Mucosa of rectum (tissue), 2 donors: Measurements from ENCODE around the gene CD300C.
"Not testable (repeated sequence)": the region's sequence is repeated elsewhere in the genome, so short reads cannot be mapped to it uniquely, and the experiment has no call there.

Experiments used
- H3K27ac ChIP-seq, 2 donors: one replicate each; pipeline ENCODE4 v1.7.0; 2013; ENCODE audit warnings: inconsistent platforms in 2 of 2, low read depth in 2 of 2, low read length in 2 of 2
- H3K27me3 ChIP-seq, 2 donors: one replicate each; pipeline ENCODE4 v1.7.0; 2013; ENCODE audit warnings: low read length in 2 of 2; ENCODE audit not compliant: control insufficient read depth in 2 of 2, insufficient read depth in 2 of 2
- H3K36me3 ChIP-seq, 2 donors: one replicate each; pipeline ENCODE4 v1.7.0; 2013; ENCODE audit warnings: low read length in 2 of 2; ENCODE audit not compliant: control insufficient read depth in 2 of 2, insufficient read depth in 2 of 2
- H3K4me1 ChIP-seq, 2 donors: one replicate each; pipeline ENCODE4 v1.7.0; 2013; ENCODE audit warnings: low read length in 2 of 2, mild to moderate bottlenecking in 1 of 2; ENCODE audit not compliant: control insufficient read depth in 2 of 2, insufficient read depth in 2 of 2
- H3K4me3 ChIP-seq, 2 donors: one replicate each; pipeline ENCODE4 v1.7.0; 2013; ENCODE audit warnings: low read length in 2 of 2
- H3K9ac ChIP-seq, 2 donors: one replicate each; pipeline ENCODE4 v1.7.0; 2013; ENCODE audit warnings: low read length in 2 of 2, low read depth in 1 of 2, mild to moderate bottlenecking in 1 of 2
- H3K9me3 ChIP-seq, 2 donors: one replicate each; pipeline ENCODE4 v1.7.0; 2013; ENCODE audit warnings: low read length in 2 of 2; ENCODE audit not compliant: control insufficient read depth in 2 of 2
- donor health status: healthy.
- donor health status: Normal muscosa, but diverticular disease.

The CD300C gene

GRCh38 chr17:74574489-74575142, 28.7 kb upstream of the CD300C start:
- Histone ChIP-seq H3K27ac (peak overlapping the region in 1 of 2 donors; percentile 51), H3K27me3 (no peaks in the 10 kb centered on the region)

DNA sequence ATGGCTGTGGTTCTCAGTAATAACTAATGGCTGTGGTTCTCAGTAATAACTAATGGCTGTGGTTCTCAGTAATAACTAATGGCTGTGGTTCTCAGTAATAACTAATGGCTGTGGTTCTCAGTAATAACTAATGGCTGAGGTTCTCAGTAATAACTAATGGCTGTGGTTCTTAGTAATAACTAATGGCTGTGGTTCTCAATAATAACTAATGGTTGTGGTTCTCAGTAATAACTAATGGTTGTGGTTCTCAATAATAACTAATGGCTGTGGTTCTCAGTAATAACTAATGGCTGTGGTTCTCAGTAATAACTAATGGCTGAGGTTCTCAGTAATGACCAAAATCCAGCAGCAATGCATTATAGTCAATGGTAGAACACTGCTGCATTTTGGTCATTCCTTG, 27.7 kb upstream of the CD300C start:
- H3K36me3 ChIP-seq, H3K9me3 ChIP-seq, H3K4me3 ChIP-seq, H3K27me3 ChIP-seq, H3K4me1 ChIP-seq, H3K9ac ChIP-seq, H3K27ac ChIP-seq: not testable (repeated sequence)

More at GRCh38 chr17:74574489-74575142, 28.7 kb upstream of the CD300C start:
- peaks cover 3% of the 10 kb centered on the region in 2 donors for H3K4me1 ChIP-seq
- no peak overlapping the region for H3K4me3 ChIP-seq
- no peaks in the 10 kb centered on the region for H3K36me3 ChIP-seq
- H3K9ac ChIP-seq, result no peak overlapping the region
- no peaks in the 10 kb centered on the region for H3K9me3 ChIP-seq

DNA sequence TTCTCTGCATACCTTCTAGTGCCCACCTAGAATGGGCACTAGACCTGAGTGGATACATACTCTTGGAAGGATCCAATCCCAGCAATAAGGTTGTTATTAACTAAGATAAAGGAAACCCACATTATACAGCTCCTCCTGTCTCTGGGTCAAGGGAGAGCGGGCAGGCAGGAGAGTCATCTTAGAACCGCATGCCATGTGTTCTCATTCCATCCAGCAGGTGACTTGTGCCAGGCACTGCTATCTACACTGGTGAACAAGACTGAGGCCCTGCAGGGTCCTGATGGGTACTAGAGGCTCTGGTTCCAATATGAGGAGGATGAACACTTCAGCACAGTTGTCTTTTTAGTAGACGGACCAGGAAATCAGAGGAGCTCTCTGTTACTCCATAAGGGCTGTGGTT, 27.3 kb upstream of the CD300C start:
- H3K27ac ChIP-seq, result no peak overlapping the region
- peaks cover 3% of the 10 kb centered on the region in 2 donors for H3K4me1 ChIP-seq
- no peaks in the 10 kb centered on the region for H3K27me3 ChIP-seq
- no peaks in the 10 kb centered on the region for H3K9me3 ChIP-seq
- no peak overlapping the region for H3K9ac ChIP-seq
- no peaks in the 10 kb centered on the region for H3K36me3 ChIP-seq
- no peak overlapping the region for H3K4me3 ChIP-seq

GRCh38 chr17:74571621-74572270, 25.8 kb upstream of the CD300C start:
- H3K27ac ChIP-seq, result no peak overlapping the region
- no peaks in the 10 kb centered on the region for H3K27me3 ChIP-seq
- H3K4me3 ChIP-seq, result no peak overlapping the region
- H3K9me3 ChIP-seq, result no peaks in the 10 kb centered on the region
- H3K4me1 ChIP-seq, result peaks cover 3% of the 10 kb centered on the region in 2 donors
- H3K36me3 ChIP-seq, result no peaks in the 10 kb centered on the region
- no peak overlapping the region for H3K9ac ChIP-seq

DNA sequence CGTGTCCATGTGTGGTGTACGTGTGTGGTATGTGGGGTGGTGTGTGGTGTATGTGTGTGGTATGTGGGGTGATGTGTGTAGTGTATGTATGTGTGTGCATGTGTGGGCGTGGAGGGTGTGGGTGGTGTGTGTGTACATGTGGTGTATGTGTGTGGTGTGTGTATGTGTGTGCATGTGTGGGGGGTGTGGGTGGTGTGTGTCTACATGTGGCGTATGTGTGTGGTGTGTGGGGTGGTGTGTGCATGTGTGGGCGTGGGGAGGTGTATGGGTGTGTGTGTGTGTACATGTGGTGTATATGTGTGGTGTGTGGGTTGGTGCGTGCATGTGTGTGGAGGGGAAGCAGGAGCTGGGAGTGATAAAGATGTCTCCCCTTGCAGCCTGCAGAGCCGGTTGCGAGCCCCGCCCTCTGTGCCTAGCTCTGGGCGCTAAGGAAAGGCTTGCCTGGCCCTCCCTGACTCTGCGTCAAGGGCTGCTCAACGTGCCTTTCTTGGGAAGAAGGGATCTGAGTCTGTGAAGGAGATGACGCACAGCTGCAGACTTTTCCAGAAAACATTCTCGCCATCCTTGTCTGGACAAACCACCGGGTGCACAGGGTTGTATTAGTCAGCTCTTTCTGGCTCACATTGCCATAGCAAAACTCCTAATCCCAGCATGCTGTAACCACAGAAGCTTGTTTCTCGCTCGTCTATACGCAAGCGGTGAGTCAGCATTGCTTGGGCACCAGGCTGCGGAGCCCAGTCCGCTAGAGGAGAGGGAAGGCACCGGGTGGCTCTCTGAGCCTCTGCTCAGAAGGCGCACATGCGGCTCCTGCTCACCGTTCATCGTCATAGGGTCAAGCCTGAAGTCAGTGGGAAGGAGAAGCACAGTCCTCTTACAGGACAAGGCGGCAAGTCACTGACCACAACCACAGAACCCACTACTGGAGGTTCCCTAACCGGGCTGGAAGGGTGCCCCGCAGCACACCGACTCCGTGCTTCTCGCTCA, 23.4 kb upstream of the CD300C start:
- no peak overlapping the region for H3K4me3 ChIP-seq
- H3K4me1 ChIP-seq, result peaks cover 1 to 3% of the 10 kb centered on the region in 2 donors
- no peaks in the 10 kb centered on the region for H3K9me3 ChIP-seq
- H3K9ac ChIP-seq, result no peak overlapping the region
- no peak overlapping the region for H3K27ac ChIP-seq
- no peaks in the 10 kb centered on the region for H3K36me3 ChIP-seq
- H3K27me3 ChIP-seq, result no peaks in the 10 kb centered on the region

DNA sequence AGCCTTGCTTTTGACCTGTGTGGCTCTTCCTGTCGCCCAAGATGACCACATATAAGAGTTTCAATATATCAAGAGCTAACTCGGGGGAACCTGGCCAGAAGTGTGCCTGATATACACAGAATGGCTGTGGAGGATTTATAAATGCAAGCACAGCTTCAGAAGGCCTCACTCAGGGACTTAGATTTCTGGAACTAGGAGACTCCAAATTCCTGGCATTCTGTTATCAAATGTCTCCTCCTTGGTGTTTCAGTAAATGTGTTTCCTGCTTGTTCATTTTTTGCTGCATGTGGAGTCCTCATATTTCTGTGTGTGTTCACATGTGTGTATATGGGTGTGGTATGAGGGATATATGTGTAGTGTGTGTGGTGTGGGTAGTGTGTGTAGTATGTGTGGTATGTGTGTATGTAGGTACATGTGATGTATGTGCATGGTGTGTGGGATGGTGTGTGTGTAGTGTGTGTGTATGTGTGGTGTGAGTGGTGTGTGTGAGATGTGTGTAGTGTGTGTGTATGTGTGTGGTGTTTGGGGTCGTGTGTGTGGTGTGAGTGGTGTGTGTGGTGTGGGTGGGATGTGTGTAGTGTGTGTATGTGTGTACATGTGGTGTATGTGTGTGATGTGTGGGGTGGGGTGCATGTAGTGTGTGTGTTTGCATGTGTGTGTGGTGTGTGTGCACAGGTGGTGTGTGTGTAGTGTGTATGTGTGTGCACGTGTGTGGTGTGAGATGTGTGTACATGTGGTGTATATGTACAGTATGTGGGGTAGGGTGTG, 22.4 kb upstream of the CD300C start:
- no peaks in the 10 kb centered on the region for H3K9me3 ChIP-seq
- H3K36me3 ChIP-seq, result no peaks in the 10 kb centered on the region
- no peak overlapping the region for H3K4me3 ChIP-seq
- H3K4me1 ChIP-seq, result no peaks in the 10 kb centered on the region
- H3K27me3 ChIP-seq, result no peaks in the 10 kb centered on the region
- no peak overlapping the region for H3K27ac ChIP-seq
- H3K9ac ChIP-seq, result no peak overlapping the region

GRCh38 chr17:74567397-74567796, 21.5 kb upstream of the CD300C start, which contains the start of gene CD300H:
Gene CD300H, minus strand, starts transcription at chr17:74567509.
- Histone ChIP-seq H3K4me3 (no peak within 1 kb of the TSS), H3K27ac (no peak within 1 kb of the TSS), H3K36me3 (no peaks in the 10 kb centered on the region), H3K27me3 (no peaks in the 10 kb centered on the region), H3K9me3 (no peaks in the 10 kb centered on the region), H3K9ac (no peak within 1 kb of the TSS), H3K4me1 (no peaks in the 10 kb centered on the region)

DNA sequence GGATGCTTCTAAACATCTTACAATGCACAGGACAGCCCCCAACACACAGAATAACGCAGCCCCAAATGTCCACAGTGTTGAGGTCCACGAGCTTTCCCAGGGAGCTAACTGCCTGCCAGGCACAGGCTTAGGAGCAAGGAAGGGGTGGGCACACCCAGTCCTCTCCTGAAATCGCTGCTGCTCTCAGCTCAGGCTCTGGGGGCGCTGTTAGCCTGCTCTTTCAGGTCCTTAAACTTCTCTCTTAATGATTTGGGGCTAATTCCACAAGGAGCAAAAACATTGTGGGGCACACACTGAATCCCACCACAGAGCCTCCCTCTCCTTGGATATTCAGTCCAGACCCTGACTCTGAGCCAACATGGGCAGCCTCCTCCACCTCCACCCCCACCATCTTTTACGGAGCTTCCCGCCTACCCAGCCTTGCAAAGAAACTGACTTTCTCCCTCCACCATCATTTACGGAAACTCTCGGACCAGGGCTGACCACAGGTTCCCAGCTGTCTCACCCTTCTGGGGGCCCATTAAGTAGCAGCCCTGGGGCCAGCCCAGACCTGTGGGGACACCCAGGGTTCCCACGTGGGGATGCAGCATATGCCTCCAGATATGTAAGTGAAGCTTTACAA, 20.3 kb upstream of the CD300C start:
- Histone ChIP-seq H3K9me3 (no peaks in the 10 kb centered on the region), H3K36me3 (no peaks in the 10 kb centered on the region), H3K27me3 (no peaks in the 10 kb centered on the region), H3K27ac (no peak overlapping the region), H3K4me1 (no peaks in the 10 kb centered on the region), H3K9ac (no peak overlapping the region), H3K4me3 (no peak overlapping the region)

- Histone ChIP-seq H3K9ac (no peak overlapping the region), H3K4me3 (no peak overlapping the region), H3K9me3 (no peaks in the 10 kb centered on the region), H3K27ac (no peak overlapping the region), H3K27me3 (peaks cover 0 to 1% of the 10 kb centered on the region in 2 donors), H3K36me3 (no peaks in the 10 kb centered on the region), H3K4me1 (no peaks in the 10 kb centered on the region)
Measured at GRCh38 chr17:74565126-74565525, 19.2 kb upstream of the CD300C start.
